GM23338 (cell line): Measurements from ENCODE around the gene PLEKHH3. TPM values are rescaled to one million over a fixed set of nuclear protein-coding genes. Genes with fewer than 3 reads are reported as not detected.

Experiments
- ATAC-seq: fragments of 200-7000 bp; cut with Tn5 transposase; 3 replicates; pipeline ENCODE4 v1.9.1; 2020
- DNase-seq: peaks from one replicate; pipeline ENCODE4 v3.0.0-alpha.2; 2015; ENCODE audit warnings: low spot score
- H2AFZ ChIP-seq: fragments of 200-600 bp; sonication (generic); 2 replicates; pipeline ENCODE4 v1.8.0; 2016; ENCODE audit warnings: antibody characterized with exemption, mild to moderate bottlenecking, moderate library complexity
- H3F3A ChIP-seq: fragments of 200-600 bp; sonication (generic); replicated peaks from 2 replicates; pipeline ENCODE4 v1.8.0; 2017; ENCODE audit warnings: antibody characterized with exemption, mixed run types, low read depth
- H3K27ac ChIP-seq: fragments of 200-600 bp; sonication (generic); 2 replicates; pipeline ENCODE4 v1.6.1; 2016; ENCODE audit warnings: low read depth
- H3K27me3 ChIP-seq: fragments of 200-600 bp; sonication (generic); 2 replicates; pipeline ENCODE4 v1.8.0; 2016; ENCODE audit warnings: mild to moderate bottlenecking, mixed run types, moderate library complexity; ENCODE audit not compliant: insufficient read depth
- H3K36me3 ChIP-seq: fragments of 200-600 bp; sonication (generic); 2 replicates; pipeline ENCODE4 v1.8.0; 2016; ENCODE audit warnings: mild to moderate bottlenecking; ENCODE audit not compliant: insufficient read depth
- H3K4me1 ChIP-seq: fragments of 200-600 bp; sonication (generic); 2 replicates; pipeline ENCODE4 v1.8.0; 2016; ENCODE audit warnings: mild to moderate bottlenecking, moderate library complexity; ENCODE audit not compliant: insufficient read depth
- H3K4me2 ChIP-seq: fragments of 200-600 bp; sonication (generic); 2 replicates; pipeline ENCODE4 v1.7.1; 2017; ENCODE audit warnings: mixed run types
- H3K4me3 ChIP-seq: fragments of 200-600 bp; sonication (generic); 2 replicates; pipeline ENCODE4 v1.6.1; 2016; ENCODE audit warnings: mixed run types
- H3K79me2 ChIP-seq: fragments of 200-600 bp; sonication (generic); replicated peaks from 2 replicates; pipeline ENCODE4 v1.8.0; 2017; ENCODE audit warnings: mild to moderate bottlenecking; ENCODE audit not compliant: insufficient read depth
- H3K9me2 ChIP-seq: fragments of 200-600 bp; sonication (generic); 2 replicates; pipeline ENCODE4 v1.8.0; 2017; ENCODE audit not compliant: insufficient read depth
- H4K20me1 ChIP-seq: fragments of 200-600 bp; sonication (generic); replicated peaks from 2 replicates; pipeline ENCODE4 v1.8.0; 2017; ENCODE audit warnings: mild to moderate bottlenecking; ENCODE audit not compliant: insufficient read depth
- H3K27ac Mint-ChIP-seq: 2 replicates; pipeline ENCODE4 v1.8.0; 2020; ENCODE audit warnings: inconsistent platforms, mild to moderate bottlenecking, moderate library complexity, mixed read lengths
- H3K27me3 Mint-ChIP-seq: 3 replicates; pipeline ENCODE4 v1.8.0; 2022; ENCODE audit warnings: low read depth, mild to moderate bottlenecking, moderate library complexity, mixed read lengths, inconsistent platforms; ENCODE audit not compliant: insufficient read depth, poor library complexity
- H3K36me3 Mint-ChIP-seq: 3 replicates; pipeline ENCODE4 v1.8.0; 2021; ENCODE audit warnings: low read depth, mild to moderate bottlenecking, inconsistent platforms, moderate library complexity, mixed read lengths
- H3K4me1 Mint-ChIP-seq: 3 replicates; pipeline ENCODE4 v1.8.0; 2020; ENCODE audit warnings: mild to moderate bottlenecking, inconsistent platforms, mixed read lengths
- H3K4me3 Mint-ChIP-seq: 3 replicates; pipeline ENCODE4 v1.8.0; 2021; ENCODE audit warnings: moderate library complexity, mild to moderate bottlenecking, inconsistent platforms, mixed read lengths
- H3K9me3 Mint-ChIP-seq: 3 replicates; pipeline ENCODE4 v1.8.0; 2020; ENCODE audit warnings: moderate library complexity, mild to moderate bottlenecking, inconsistent platforms, mixed read lengths
- CREB1 ChIP-seq: fragments of 250-450 bp; sonication (Bioruptor Pico); IDR thresholded peaks from 2 replicates; pipeline ENCODE4 v1.5.0; 2020; ENCODE audit warnings: low read depth, mild to moderate bottlenecking, moderate library complexity
- EZH2 ChIP-seq: fragments of 200-600 bp; sonication (generic); IDR thresholded peaks from one replicate; pipeline ENCODE4 v1.8.0; 2017; ENCODE audit warnings: antibody characterized with exemption, mild to moderate bottlenecking, low read depth; ENCODE audit not compliant: unreplicated experiment
- EZH2phosphoT487 ChIP-seq: fragments of 200-600 bp; sonication (generic); IDR thresholded peaks from one replicate; pipeline ENCODE4 v1.8.1; 2018; ENCODE audit warnings: antibody characterized with exemption; ENCODE audit not compliant: unreplicated experiment
- JUNB ChIP-seq: IDR thresholded peaks from one replicate; pipeline ENCODE4 v1.6.1; 2016; ENCODE audit warnings: antibody characterized with exemption; ENCODE audit not compliant: unreplicated experiment
- POLR2AphosphoS5 ChIP-seq: IDR thresholded peaks from 2 replicates; pipeline ENCODE4 v1.6.1; 2016; ENCODE audit warnings: antibody characterized with exemption, low read depth
- REST ChIP-seq: IDR thresholded peaks from one replicate; pipeline ENCODE4 v1.6.1; 2018; ENCODE audit warnings: antibody characterized with exemption; ENCODE audit not compliant: unreplicated experiment
- ZNF114 ChIP-seq: fragments of 250-450 bp; sonication (Bioruptor Pico); IDR thresholded peaks from 2 replicates; pipeline ENCODE4 v1.5.0; 2020; ENCODE audit warnings: mild to moderate bottlenecking, moderate library complexity
- polyA plus RNA-seq: library from polyadenylated mRNA; unstranded; fragments of >200 nt; fragmentation: Nextera tagmentation; extraction: Ambion mirVana; gene quantifications from 2 replicates; pipeline ENCODE4 v1.2.1, GENCODE V29; 2016
- total RNA-seq: library from RNA; depleted of rRNA; stranded (reverse); fragments of >200 nt; shearing (Covaris generic); gene quantifications from 2 replicates; pipeline ENCODE4 v1.2.3, GENCODE V29; 2014
- TF ChIP-seq, protein P1 (sequence below): IDR thresholded peaks from 2 replicates; pipeline ENCODE4 v1.6.1; 2016; ENCODE audit warnings: antibody characterized with exemption
- TF ChIP-seq, protein P2 (sequence below): fragments of 250-450 bp; sonication (Bioruptor Pico); IDR thresholded peaks from 2 replicates; pipeline ENCODE4 v1.5.0; 2020; ENCODE audit warnings: mild to moderate bottlenecking, moderate library complexity

The PLEKHH3 gene
- total and polyA plus RNA-seq, 2 experiments from 2014 or later = 10.9 to 24.2 TPM

- no peak overlapping the region for H2AFZ ChIP-seq
- peaks cover 36% of the 10 kb centered on the region for H3F3A ChIP-seq
- H3K4me3 ChIP-seq = peak overlapping the region; percentile 92
- no peaks in the 10 kb centered on the region for H3K9me2 ChIP-seq
- peak overlapping the region; percentile 86 for H3K4me3 Mint-ChIP-seq
- ATAC-seq = peak; percentile 29
- DNase-seq = peak; percentile 100
- H3K79me2 ChIP-seq = peaks cover 7% of the 10 kb centered on the region; the same call in 1 of the 2 replicates
- TF ChIP-seq CREB1 (peak; percentile 99), POLR2AphosphoS5 (no peak)
- peak overlapping the region; percentile 98 for H3K4me2 ChIP-seq
- H3K36me3 ChIP-seq = no peaks in the 10 kb centered on the region
- peaks cover 3% of the 10 kb centered on the region; the same call in 1 of the 3 replicates for H3K9me3 Mint-ChIP-seq
- peaks cover 40% of the 10 kb centered on the region for H3K4me1 Mint-ChIP-seq
- H3K36me3 Mint-ChIP-seq = peaks cover 10% of the 10 kb centered on the region; the same call in 2 of the 3 replicates
- H4K20me1 ChIP-seq = no peaks in the 10 kb centered on the region
- H3K27me3 ChIP-seq = peaks cover 65% of the 10 kb centered on the region
- H3K27ac ChIP-seq = peak overlapping the region; percentile 90
- H3K27ac Mint-ChIP-seq = peak overlapping the region; percentile 92
- H3K27me3 Mint-ChIP-seq = peaks cover 59% of the 10 kb centered on the region
- peaks cover 47% of the 10 kb centered on the region for H3K4me1 ChIP-seq
These were observed 441 bp upstream of the PLEKHH3 start for GRCh38 chr17:42677012-42677857.

DNA sequence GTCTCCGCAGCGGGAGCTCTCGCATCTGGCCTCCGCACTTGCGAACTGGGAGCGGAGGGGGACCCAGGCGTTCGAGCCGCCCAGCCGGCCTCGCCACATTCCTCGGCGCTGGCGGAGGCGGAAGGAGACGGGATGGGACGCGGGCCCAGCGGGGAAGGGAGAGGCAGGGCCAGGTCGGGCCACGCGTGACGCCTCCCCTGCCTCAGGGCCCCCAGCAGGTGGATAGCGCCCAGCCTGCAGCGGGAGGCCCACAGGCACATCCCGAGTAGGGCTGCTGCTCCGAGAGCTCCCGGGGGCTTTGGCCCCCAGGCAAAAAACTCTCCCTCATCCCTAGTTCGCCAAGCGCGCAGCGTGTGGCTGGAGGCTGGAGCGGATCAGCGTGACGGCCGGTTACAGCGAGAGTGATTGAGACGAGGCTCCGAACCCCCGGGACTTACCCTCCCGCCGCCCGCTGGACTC, 800 bp downstream of the PLEKHH3 start:
- H3K4me3 ChIP-seq = peak overlapping the region; percentile 92
- ATAC-seq = no peak
- H3K27ac ChIP-seq = no peak overlapping the region
- Mint-ChIP-seq H3K4me1 (peaks cover 39% of the 10 kb centered on the region), H3K4me3 (peak overlapping the region; percentile 86), H3K27ac (no peak overlapping the region), H3K27me3 (peaks cover 64% of the 10 kb centered on the region), H3K9me3 (peaks cover 3% of the 10 kb centered on the region; the same call in 1 of the 3 replicates), H3K36me3 (peaks cover 17% of the 10 kb centered on the region)
- peak overlapping the region; percentile 98 for H3K4me2 ChIP-seq
- H2AFZ ChIP-seq = no peak overlapping the region
- peaks cover 7% of the 10 kb centered on the region; the same call in 1 of the 2 replicates for H3K79me2 ChIP-seq
- no peaks in the 10 kb centered on the region for H3K9me2 ChIP-seq
- peaks cover 36% of the 10 kb centered on the region for H3F3A ChIP-seq
- H3K4me1 ChIP-seq = peaks cover 46% of the 10 kb centered on the region
- TF ChIP-seq CREB1 (no peak), JUNB (no peak), ZNF114 (CRISPR knock-in tag) (no peak), REST (no peak), EZH2phosphoT487 (no peak), EZH2 (no peak)
- TF ChIP-seq, protein P1, sequence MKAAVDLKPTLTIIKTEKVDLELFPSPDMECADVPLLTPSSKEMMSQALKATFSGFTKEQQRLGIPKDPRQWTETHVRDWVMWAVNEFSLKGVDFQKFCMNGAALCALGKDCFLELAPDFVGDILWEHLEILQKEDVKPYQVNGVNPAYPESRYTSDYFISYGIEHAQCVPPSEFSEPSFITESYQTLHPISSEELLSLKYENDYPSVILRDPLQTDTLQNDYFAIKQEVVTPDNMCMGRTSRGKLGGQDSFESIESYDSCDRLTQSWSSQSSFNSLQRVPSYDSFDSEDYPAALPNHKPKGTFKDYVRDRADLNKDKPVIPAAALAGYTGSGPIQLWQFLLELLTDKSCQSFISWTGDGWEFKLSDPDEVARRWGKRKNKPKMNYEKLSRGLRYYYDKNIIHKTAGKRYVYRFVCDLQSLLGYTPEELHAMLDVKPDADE = no peak
- TF ChIP-seq, protein P2, sequence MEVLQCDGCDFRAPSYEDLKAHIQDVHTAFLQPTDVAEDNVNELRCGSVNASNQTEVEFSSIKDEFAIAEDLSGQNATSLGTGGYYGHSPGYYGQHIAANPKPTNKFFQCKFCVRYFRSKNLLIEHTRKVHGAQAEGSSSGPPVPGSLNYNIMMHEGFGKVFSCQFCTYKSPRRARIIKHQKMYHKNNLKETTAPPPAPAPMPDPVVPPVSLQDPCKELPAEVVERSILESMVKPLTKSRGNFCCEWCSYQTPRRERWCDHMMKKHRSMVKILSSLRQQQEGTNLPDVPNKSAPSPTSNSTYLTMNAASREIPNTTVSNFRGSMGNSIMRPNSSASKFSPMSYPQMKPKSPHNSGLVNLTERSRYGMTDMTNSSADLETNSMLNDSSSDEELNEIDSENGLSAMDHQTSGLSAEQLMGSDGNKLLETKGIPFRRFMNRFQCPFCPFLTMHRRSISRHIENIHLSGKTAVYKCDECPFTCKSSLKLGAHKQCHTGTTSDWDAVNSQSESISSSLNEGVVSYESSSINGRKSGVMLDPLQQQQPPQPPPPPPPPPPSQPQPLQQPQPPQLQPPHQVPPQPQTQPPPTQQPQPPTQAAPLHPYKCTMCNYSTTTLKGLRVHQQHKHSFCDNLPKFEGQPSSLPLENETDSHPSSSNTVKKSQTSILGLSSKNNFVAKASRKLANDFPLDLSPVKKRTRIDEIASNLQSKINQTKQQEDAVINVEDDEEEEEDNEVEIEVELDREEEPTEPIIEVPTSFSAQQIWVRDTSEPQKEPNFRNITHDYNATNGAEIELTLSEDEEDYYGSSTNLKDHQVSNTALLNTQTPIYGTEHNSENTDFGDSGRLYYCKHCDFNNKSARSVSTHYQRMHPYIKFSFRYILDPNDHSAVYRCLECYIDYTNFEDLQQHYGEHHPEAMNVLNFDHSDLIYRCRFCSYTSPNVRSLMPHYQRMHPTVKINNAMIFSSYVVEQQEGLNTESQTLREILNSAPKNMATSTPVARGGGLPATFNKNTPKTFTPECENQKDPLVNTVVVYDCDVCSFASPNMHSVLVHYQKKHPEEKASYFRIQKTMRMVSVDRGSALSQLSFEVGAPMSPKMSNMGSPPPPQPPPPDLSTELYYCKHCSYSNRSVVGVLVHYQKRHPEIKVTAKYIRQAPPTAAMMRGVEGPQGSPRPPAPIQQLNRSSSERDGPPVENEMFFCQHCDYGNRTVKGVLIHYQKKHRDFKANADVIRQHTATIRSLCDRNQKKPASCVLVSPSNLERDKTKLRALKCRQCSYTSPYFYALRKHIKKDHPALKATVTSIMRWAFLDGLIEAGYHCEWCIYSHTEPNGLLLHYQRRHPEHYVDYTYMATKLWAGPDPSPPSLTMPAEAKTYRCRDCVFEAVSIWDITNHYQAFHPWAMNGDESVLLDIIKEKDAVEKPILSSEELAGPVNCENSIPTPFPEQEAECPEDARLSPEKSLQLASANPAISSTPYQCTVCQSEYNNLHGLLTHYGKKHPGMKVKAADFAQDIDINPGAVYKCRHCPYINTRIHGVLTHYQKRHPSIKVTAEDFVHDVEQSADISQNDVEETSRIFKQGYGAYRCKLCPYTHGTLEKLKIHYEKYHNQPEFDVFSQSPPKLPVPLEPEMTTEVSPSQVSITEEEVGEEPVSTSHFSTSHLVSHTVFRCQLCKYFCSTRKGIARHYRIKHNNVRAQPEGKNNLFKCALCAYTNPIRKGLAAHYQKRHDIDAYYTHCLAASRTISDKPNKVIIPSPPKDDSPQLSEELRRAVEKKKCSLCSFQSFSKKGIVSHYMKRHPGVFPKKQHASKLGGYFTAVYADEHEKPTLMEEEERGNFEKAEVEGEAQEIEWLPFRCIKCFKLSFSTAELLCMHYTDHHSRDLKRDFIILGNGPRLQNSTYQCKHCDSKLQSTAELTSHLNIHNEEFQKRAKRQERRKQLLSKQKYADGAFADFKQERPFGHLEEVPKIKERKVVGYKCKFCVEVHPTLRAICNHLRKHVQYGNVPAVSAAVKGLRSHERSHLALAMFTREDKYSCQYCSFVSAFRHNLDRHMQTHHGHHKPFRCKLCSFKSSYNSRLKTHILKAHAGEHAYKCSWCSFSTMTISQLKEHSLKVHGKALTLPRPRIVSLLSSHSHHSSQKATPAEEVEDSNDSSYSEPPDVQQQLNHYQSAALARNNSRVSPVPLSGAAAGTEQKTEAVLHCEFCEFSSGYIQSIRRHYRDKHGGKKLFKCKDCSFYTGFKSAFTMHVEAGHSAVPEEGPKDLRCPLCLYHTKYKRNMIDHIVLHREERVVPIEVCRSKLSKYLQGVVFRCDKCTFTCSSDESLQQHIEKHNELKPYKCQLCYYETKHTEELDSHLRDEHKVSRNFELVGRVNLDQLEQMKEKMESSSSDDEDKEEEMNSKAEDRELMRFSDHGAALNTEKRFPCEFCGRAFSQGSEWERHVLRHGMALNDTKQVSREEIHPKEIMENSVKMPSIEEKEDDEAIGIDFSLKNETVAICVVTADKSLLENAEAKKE (CRISPR knock-in tag) = no peak
- H4K20me1 ChIP-seq = no peaks in the 10 kb centered on the region
- H3K27me3 ChIP-seq = peaks cover 65% of the 10 kb centered on the region
- DNase-seq = peak; percentile 48
- H3K36me3 ChIP-seq = no peaks in the 10 kb centered on the region; the same call in 1 of the 2 replicates
